HG03439 (cell line): ENCODE measurements around the gene ARVCF.

ENCODE experiments used
- ATAC-seq: cut with Tn5 transposase; IDR thresholded peaks from one replicate; pipeline ENCODE4 v1.9.1; 2021; ENCODE audit warnings: mild to moderate bottlenecking, moderate library complexity; ENCODE audit not compliant: unreplicated experiment

ARVCF gene

GRCh38 chr22:20002128-20002527, 14.5 kb downstream of the ARVCF start:
- no peak for ATAC-seq

GRCh38 chr22:20001082-20001638, 15.5 kb downstream of the ARVCF start:
- no peak for ATAC-seq

GRCh38 chr22:20000246-20001081, 16.2 kb downstream of the ARVCF start:
- no peak for ATAC-seq

DNA sequence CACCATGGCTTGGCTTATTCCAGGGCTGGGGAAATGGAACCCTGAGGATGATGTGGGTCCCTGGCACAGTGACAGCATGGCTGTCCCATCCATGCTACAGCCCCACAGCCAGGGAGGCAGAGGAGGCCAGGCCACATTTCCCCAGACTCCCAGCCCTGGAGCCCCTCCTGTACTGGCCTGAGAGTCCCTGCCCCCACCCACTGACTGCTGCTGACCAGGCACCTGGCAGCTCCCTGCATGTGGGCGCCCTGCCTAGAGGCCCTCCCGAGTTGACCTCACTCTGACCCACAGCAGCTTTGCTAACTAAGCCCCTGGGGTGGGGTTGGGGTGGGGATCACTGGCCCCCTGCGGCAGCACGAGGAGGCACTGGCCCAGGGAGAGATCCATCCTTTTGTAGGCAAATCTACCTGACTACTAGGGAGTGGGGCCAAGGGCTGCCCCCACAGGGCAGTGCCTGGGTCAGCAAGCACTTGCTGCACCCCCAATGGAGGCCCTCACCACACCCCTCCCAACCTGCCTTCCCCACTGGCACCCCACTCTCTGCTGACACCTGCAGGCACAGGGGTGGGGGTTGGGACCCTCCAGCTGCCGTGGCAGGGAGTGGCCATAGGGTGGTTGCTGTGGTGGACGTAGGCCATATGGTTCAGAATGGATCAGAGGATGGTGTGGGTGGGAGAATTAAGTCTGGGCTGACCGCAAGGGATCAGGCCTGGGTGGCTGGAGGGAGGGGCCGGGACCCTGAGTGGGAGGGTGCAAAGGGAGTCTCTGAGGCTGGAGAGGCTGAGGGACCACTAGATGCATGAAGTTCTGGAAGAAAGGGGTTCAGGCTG, 17.4 kb downstream of the ARVCF start:
- ATAC-seq: no peak

DNA sequence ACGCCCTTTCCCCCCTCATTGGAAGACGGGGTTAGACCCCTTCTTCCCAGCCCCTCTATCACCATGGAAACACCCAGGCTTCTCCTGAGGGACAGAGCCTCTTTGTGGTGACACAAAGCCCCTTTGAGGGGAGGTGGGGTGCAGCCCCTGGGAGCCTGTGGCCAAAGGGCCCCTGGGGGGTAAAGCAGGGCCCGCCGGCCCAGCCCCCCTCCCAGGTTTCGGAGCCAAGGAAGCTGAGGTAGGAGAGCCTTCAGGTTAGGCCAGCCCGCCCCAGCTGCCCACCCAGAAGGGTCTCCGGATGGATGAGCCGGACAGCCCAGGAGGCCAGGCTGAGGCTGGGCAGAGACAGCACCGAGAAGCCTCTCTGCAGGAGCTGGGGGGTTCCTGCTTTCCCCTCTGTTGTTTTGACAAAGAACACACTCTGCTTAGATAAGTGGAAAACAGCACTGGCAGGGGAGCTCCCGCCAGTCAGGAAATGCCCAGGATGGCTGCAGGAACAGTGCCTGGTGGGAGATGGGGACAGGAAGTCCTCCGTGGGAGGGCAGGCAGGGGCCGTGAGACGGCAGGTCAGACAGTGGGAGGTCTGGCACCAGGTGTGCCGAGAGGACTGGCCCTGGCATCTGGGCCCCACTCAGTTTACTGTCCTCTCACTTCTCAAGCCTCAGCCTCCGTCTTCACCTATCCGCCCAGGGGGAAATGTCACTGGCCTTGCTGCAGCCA, 18.2 kb downstream of the ARVCF start:
- no peak for ATAC-seq

DNA sequence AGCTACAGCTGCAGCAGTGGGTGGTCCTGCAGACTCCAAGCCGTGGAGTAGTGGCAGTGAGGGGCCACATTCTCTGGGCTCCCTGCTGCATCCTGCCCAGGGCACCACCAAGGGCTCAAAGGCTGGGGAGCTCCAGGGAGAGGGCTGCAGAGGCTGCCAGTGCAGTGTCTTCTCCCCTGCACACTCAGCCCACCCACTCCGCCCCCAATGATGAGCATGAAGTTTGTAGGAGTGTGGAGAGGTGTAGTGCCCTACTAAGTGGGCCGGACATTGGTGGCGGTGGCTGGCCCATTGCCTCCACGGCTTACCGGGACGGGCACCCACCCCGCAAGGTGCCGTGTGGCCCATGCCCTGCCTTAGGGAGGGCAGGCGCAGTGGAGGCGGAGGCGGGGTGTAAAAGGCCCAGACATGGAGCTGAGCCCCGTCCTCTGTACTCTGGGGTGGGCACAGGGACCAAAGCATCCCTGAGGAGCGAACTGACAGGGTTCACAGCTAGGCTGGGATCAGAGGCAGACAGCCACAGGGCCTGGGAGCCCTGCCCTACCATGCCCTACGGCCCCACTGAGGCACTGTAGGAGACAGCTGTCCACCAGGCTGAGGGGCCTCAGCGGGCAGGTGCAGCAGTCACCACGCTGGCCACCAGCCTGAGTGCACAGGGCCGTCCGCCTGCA, 18.9 kb downstream of the ARVCF start:
- ATAC-seq: no peak

- no peak for ATAC-seq
Measured at GRCh38 chr22:19996694-19997384, 19.8 kb downstream of the ARVCF start.

DNA sequence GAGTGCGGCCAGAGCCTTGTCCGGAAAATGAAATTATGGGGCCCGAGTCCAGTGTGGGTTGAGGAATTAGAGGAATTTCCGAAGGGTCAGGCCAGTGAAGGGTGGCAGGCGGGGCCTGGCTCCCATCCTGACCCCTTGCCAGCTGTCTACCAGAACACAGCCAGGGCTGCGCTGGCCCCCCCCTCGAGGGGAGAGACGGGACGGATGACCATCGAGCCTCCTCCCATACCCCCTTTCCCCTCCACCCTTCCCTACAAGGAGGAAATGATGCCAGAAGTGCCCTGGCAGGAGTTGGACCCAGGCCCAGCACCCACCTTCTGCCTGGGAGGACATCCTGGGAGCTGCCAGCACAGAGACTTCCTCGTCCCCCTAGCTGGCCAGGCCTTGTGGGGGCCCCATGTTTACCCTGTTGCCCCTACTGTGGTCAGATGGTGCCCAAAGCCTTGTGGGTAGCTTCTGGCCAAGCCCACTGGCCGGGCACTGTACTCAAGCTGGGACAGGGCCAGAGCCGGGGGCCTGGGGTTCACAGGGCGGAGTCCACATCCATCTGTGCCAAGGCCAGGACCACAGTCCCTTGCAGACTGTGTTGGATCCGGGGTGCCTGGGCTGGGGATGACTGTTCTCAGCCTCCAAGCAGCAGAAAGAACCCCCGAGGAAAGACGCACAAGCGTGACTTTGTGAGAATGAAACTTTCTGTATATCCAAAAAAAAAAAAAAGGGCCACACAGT, 20.8 kb downstream of the ARVCF start:
- no peak for ATAC-seq

- no peak for ATAC-seq
Measured at GRCh38 chr22:19994851-19995610, 21.6 kb downstream of the ARVCF start.

- no peak for ATAC-seq
Measured at GRCh38 chr22:19993926-19994325, 22.7 kb downstream of the ARVCF start.

DNA sequence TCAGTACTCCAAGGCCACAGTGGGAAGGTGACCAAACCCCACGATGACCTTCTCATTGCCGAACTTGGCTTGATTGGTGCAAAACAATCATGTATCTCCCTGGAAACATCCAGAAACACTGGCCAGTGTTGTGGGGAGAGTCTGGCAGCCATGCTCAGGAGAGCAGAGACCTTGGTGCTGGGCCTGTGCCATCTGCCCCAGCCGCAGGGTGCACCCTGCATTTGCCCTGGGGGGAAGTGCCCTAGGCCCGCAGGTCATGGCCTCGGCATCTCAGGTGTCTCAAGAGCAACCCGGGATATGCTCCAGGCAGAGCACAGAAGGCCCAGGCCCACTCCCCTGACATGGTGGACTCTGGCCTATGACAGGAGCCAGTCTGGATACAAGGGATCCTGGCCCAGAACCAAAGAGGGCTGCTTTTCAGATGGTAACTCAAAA, 23.7 kb downstream of the ARVCF start:
- ATAC-seq: no peak

DNA sequence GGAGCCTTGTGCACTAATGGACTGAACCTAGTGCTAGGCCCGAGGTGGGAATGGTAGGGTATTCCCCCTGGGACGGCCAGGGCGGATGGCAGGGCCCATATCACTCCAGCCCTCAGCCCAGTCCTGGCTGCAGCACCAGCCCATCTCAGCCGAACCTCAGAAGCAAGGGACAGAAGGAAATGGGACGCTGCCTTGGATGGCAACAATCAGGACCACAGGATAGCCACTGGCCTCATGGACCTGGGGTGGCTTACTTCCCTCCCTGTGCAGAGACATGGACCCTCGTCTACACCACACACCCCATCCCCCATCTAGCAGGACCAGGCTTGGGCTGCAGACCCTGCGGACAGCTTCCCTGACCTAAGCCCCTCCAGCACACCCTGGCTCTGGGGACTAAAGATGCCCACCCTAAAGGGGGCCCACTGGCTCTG, 24.1 kb downstream of the ARVCF start:
- ATAC-seq: no peak

- no peak for ATAC-seq
Measured at GRCh38 chr22:19991645-19992451, 24.8 kb downstream of the ARVCF start.

DNA sequence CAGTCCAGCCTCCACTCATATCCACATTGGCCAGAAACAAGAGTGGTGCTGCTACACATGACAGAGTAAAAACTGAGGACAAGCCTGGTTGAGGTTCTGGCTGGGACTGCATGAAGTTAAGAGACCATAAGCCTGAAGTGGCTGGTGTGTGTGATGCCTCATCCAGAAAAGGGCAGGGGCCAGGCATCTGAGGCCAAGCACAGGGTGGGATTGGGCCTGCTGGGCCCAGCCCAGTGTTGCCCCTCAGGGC, 25.3 kb downstream of the ARVCF start:
- ATAC-seq: no peak

DNA sequence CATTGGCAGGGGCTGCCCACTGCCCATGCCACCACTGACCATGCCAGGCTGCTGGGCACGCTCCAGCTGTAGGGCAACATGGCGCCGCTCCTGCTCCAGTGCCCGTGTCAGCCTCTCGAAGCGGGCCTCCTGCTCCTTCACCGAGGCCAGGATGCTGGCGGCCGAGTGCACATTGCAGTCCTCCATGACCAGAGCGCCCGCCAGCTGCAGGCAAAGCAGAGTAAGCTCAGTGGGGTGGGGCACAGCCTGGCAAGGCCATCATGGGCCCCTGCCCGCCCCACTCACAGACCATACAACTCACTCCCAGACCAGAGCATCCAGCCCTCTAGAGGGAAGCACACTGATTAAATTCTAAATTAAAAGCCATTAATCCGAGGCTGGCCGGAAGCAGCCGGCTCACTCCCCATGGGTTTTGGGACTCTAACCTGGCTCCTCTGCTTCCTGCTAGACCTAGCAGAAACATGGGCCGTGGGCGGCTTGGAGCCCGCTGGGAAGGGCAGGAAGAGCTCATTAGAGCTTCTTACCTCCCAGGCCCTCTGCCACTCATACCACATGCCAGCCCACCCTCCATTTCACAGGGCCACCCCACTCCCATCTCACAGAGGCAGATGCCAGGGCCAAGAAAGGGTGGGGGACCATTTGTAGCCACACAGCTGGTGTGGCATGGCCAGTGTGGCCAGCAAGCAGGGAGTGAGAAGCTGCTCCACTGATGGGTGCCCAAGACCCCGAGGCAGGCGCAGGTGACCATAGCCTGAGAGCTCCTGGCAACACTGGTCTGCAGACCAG, 25.8 kb downstream of the ARVCF start:
- ATAC-seq: no peak

- ATAC-seq: no peak
Measured at GRCh38 chr22:19990188-19990587, 26.4 kb downstream of the ARVCF start.

- ATAC-seq: no peak
Measured at GRCh38 chr22:19989725-19990067, 26.9 kb downstream of the ARVCF start.
